HepG2 (cell line): ENCODE measurements around the gene PLAAT1. TPM values are rescaled to one million over a fixed set of nuclear protein-coding genes. Genes with fewer than 3 reads are reported as not detected.

Experiments
- ATAC-seq: fragments of 200-7000 bp; cut with Tn5 transposase; 3 replicates; pipeline ENCODE4 v1.9.1; 2020; ENCODE audit warnings: mild to moderate bottlenecking, moderate library complexity
- BruUV-seq: library from RNA; stranded (reverse); fragments of 400-500 nt; replicated peaks from 2 replicates; lab custom pipeline; 2021; lab: Mats Ljungman, UMichigan
- CTCF ChIA-PET: fragments of 300-600 bp; formaldehyde crosslinking; extraction: SDS; loops from one replicate; lab custom pipeline; 2021; ENCODE audit warnings: low total read pairs, inconsistent platforms, low intra/inter-chr PET ratio; lab: Yijun Ruan, JAX
- POLR2A ChIA-PET: fragments of 350-600 bp; sonication (Branson Sonifier 250); formaldehyde crosslinking; loops from one replicate; lab custom pipeline; 2020; ENCODE audit warnings: antibody characterized with exemption, inconsistent platforms; lab: Yijun Ruan, JAX
- DNase-seq: peaks from one replicate; pipeline ENCODE4 v3.0.0-alpha.2; 2015; ENCODE audit warnings: low spot score
- FAIRE-seq: peaks from 3 replicates; lab custom pipeline; 2011; peaks lifted over from hg19 to GRCh38; lab: Jason Lieb, UNC
- H2AFZ ChIP-seq: one replicate; pipeline ENCODE4 v1.6.1; 2011; ENCODE audit warnings: low read length, inconsistent platforms
- H3K27ac ChIP-seq: fragments of 300-600 bp; 3 replicates; pipeline ENCODE4 v1.8.0; 2011; ENCODE audit warnings: mixed run types, mild to moderate bottlenecking, mixed read lengths, low read length, inconsistent platforms; ENCODE audit not compliant: insufficient read depth; ENCODE audit errors: extremely low read length
- H3K27me3 ChIP-seq, 2 experiments: fragments of 200-600 bp in 1 of 2; 2 replicates in 1 of 2; 3 replicates in 1 of 2; pipeline versions ENCODE4 v1.6.0 to v1.8.0; 2011; ENCODE audit warnings: low read length in 2 of 2, mild to moderate bottlenecking in 2 of 2, moderate library complexity in 2 of 2, inconsistent platforms in 1 of 2; ENCODE audit not compliant: insufficient read depth in 2 of 2, control insufficient read depth in 1 of 2
- H3K36me3 ChIP-seq, 2 experiments: fragments of 200-600 bp in 1 of 2; replicated peaks in 1 of 2; 2 replicates in 1 of 2; 3 replicates in 1 of 2; pipeline versions ENCODE4 v1.5.1 to v1.8.0; 2011; ENCODE audit warnings: low read length in 2 of 2, inconsistent platforms in 1 of 2; ENCODE audit not compliant: insufficient read depth in 2 of 2, control insufficient read depth in 1 of 2
- H3K4me1 ChIP-seq: 2 replicates; pipeline ENCODE4 v1.5.1; 2012; ENCODE audit warnings: low read length, inconsistent platforms; ENCODE audit not compliant: insufficient read depth
- H3K4me2 ChIP-seq: 2 replicates; pipeline ENCODE4 v1.6.0; 2011; ENCODE audit warnings: low read depth, low read length, inconsistent platforms
- H3K4me3 ChIP-seq, 3 experiments: fragments of 200-600 bp in 1 of 3; sonication (generic), shearing (Covaris generic) in 1 of 3; replicated peaks in 1 of 3; 2 replicates each; pipeline ENCODE4 v1.5.1; 2011 to 2016; ENCODE audit warnings: low read length in 3 of 3, inconsistent platforms in 2 of 3, low read depth in 2 of 3, mild to moderate bottlenecking in 2 of 3, control low read depth in 1 of 3, mixed read lengths in 1 of 3; ENCODE audit not compliant: insufficient read depth in 1 of 3
- H3K79me2 ChIP-seq: one replicate; pipeline ENCODE4 v1.6.1; 2011; ENCODE audit warnings: low read length, inconsistent platforms; ENCODE audit not compliant: insufficient read depth
- H3K9ac ChIP-seq: 2 replicates; pipeline ENCODE4 v1.6.0; 2011; ENCODE audit warnings: mild to moderate bottlenecking, low read depth, low read length, inconsistent platforms; ENCODE audit not compliant: insufficient read depth
- H3K9me3 ChIP-seq: 2 replicates; pipeline ENCODE4 v1.5.1; 2012; ENCODE audit warnings: mild to moderate bottlenecking, low read length
- H4K20me1 ChIP-seq: 2 replicates; pipeline ENCODE4 v1.6.0; 2011; ENCODE audit warnings: inconsistent platforms, mild to moderate bottlenecking, low read length, moderate library complexity; ENCODE audit not compliant: insufficient read depth
- AGO1 ChIP-seq: fragments of 200-400 bp; formaldehyde crosslinking; IDR thresholded peaks from 2 replicates; pipeline ENCODE4 v1.6.1; 2017; ENCODE audit warnings: mild to moderate bottlenecking, low read depth, low read length, moderate library complexity; ENCODE audit not compliant: poor library complexity, severe bottlenecking
- DPF2 ChIP-seq: sonication (generic); formaldehyde crosslinking; IDR thresholded peaks from 2 replicates; pipeline ENCODE4 v1.4.0; 2020; ENCODE audit warnings: mild to moderate bottlenecking, low read depth, missing genetic modification reagents, borderline replicate concordance
- FOSL1 ChIP-seq: sonication (generic); formaldehyde crosslinking; IDR thresholded peaks from 2 replicates; pipeline ENCODE4 v1.9.0; 2021; ENCODE audit warnings: missing genetic modification reagents, borderline replicate concordance
- FOXK1 ChIP-seq: sonication (generic); formaldehyde crosslinking; IDR thresholded peaks from 2 replicates; pipeline ENCODE4 v1.4.0; 2020; ENCODE audit warnings: low read depth, missing genetic modification reagents, borderline replicate concordance
- RXRB ChIP-seq: IDR thresholded peaks from 2 replicates; pipeline ENCODE4 v1.6.1; 2016; ENCODE audit warnings: borderline replicate concordance, missing genetic modification reagents, missing compliant biosample characterization
- SMAD3 ChIP-seq: sonication (generic); formaldehyde crosslinking; IDR thresholded peaks from 2 replicates; pipeline ENCODE4 v1.4.0; 2020; ENCODE audit warnings: missing genetic modification reagents
- SOX13 ChIP-seq, 3 experiments: fragments of 450-650 bp in 1 of 3; sonication (generic) in 1 of 3; formaldehyde crosslinking in 1 of 3; IDR thresholded peaks in 2 of 3; conservative IDR thresholded peaks in 1 of 3; 2 replicates each; pipeline versions ENCODE4 v1.5.0 to v1.6.1; 2016 to 2020; ENCODE audit warnings: antibody characterized with exemption in 1 of 3, mild to moderate bottlenecking in 1 of 3, missing compliant biosample characterization in 1 of 3, missing genetic modification reagents in 1 of 3, moderate library complexity in 1 of 3
- TFE3 ChIP-seq: IDR thresholded peaks from 2 replicates; pipeline ENCODE4 v1.6.1; 2016
- ZFP36L2 ChIP-seq: sonication (generic); formaldehyde crosslinking; IDR thresholded peaks from 2 replicates; pipeline ENCODE4 v1.4.0; 2020; ENCODE audit warnings: missing genetic modification reagents
- ZNF512B ChIP-seq: sonication (generic); formaldehyde crosslinking; IDR thresholded peaks from 2 replicates; pipeline ENCODE4 v1.5.1; 2020; ENCODE audit warnings: missing genetic modification reagents, mild to moderate bottlenecking, borderline replicate concordance
- ZNF598 ChIP-seq: sonication (generic); formaldehyde crosslinking; IDR thresholded peaks from 2 replicates; pipeline ENCODE4 v1.5.1; 2020; ENCODE audit warnings: mild to moderate bottlenecking, missing genetic modification reagents, borderline replicate concordance
- ZNF710 ChIP-seq: sonication (generic); formaldehyde crosslinking; IDR thresholded peaks from 2 replicates; pipeline ENCODE4 v1.5.0; 2020; ENCODE audit warnings: mild to moderate bottlenecking, missing genetic modification reagents, borderline replicate concordance
- WGBS: methylation state at CpG from one replicate; pipeline ENCODE4 v1.1.6; 2017; ENCODE audit warnings: low lambda C conversion rate; 5-methylcytosine and 5-hydroxymethylcytosine counted together
- in situ Hi-C: cut with HindIII; loops from 2 replicates; pipeline ENCODE4 v1.10.0; 2017; ENCODE audit warnings: low pct_unique_long_range_greater_than_20kb; ENCODE audit not compliant: extremely low pct_ligation_motif_present
- intact Hi-C: fragments of 100-400 bp; cut with micrococcal nuclease; formaldehyde crosslinking; loops from one replicate; pipeline ENCODE4 v1.10.0; 2022; ENCODE audit not compliant: unreplicated experiment
- polyA plus RNA-seq, 8 experiments: library from polyadenylated mRNA; depleted of rRNA in 3 of 8; stranded (reverse) in 7 of 8; unstranded in 1 of 8; fragments of >200 nt; fragmentation: Illumina TruSeq in 4 of 8; extraction: Trizol in 4 of 8; gene quantifications; 2 replicates each; pipeline versions ENCODE4 v1.2.1 to v1.2.3, GENCODE V29; 2011 to 2016; ENCODE audit warnings: low read depth in 4 of 8, missing spikeins in 1 of 8, mixed read lengths in 1 of 8; ENCODE audit not compliant: insufficient read depth in 1 of 8
- total RNA-seq, 5 experiments: library from RNA; depleted of rRNA; stranded (reverse); fragments of >200 nt; fragmentation: Illumina TruSeq; extraction: Trizol; gene quantifications; 2 replicates each; pipeline ENCODE4 v1.2.3, GENCODE V29; 2016; ENCODE audit warnings: low read depth in 1 of 5

PLAAT1 gene
- total and polyA plus RNA-seq, 2 of the 13 experiments (the other 11 are each of a cell fraction or from before 2014, with no cell fraction given) = not detected

- Histone ChIP-seq H3K27me3 (no peaks in the 10 kb centered on the region), H3K36me3 (no peaks in the 10 kb centered on the region), H3K9me3 (no peaks in the 10 kb centered on the region)
- TF ChIP-seq DPF2 (no peak), FOXK1 (CRISPR knock-in tag) (no peak), AGO1 (no peak), ZFP36L2 (CRISPR knock-in tag) (no peak), SMAD3 (CRISPR knock-in tag) (no peak)
- TF ChIP-seq, all 625 proteins: peak for 0
- ChIA-PET POLR2A (no interaction called here), CTCF (no interaction called here)
- H3K9ac ChIP-seq = no peak overlapping the region
- H3K4me2 ChIP-seq = no peak overlapping the region
- DNase-seq (no peak), FAIRE-seq (no peak), ATAC-seq (no peak)
- no TSS peak for BruUV-seq
- no peaks in the 10 kb centered on the region for H4K20me1 ChIP-seq
- no peak overlapping the region for H2AFZ ChIP-seq
- 3% methylated on average over 4 of the region's 4 CpGs for WGBS
- no peak overlapping the region for H3K27ac ChIP-seq
- in situ Hi-C loops (no loop called here), intact Hi-C loops (no loop called here)
- H3K4me1 ChIP-seq = no peaks in the 10 kb centered on the region
- H3K79me2 ChIP-seq = no peaks in the 10 kb centered on the region
- no peak overlapping the region for H3K4me3 ChIP-seq
Observed at GRCh38 chr3:193236599-193236998, 4.4 kb upstream of the PLAAT1 start.

GRCh38 chr3:193237030-193237429 lies 4.0 kb upstream of the PLAAT1 start:
- Histone ChIP-seq H3K4me3 (no peak overlapping the region), H3K36me3 (no peaks in the 10 kb centered on the region), H3K9ac (no peak overlapping the region), H3K79me2 (no peaks in the 10 kb centered on the region), H3K27me3 (no peaks in the 10 kb centered on the region), H3K9me3 (no peaks in the 10 kb centered on the region), H3K27ac (no peak overlapping the region), H2AFZ (no peak overlapping the region), H4K20me1 (no peaks in the 10 kb centered on the region), H3K4me1 (no peaks in the 10 kb centered on the region), H3K4me2 (no peak overlapping the region)
- no peak for DNase-seq
- in situ Hi-C loops = no loop called here
- no peak for FAIRE-seq
- ATAC-seq = no peak
- ChIA-PET CTCF (no interaction called here), POLR2A (no interaction called here)
- WGBS = 3% methylated on average over 5 of the region's 5 CpGs
- intact Hi-C loops = no loop called here
- no TSS peak for BruUV-seq
- no peak for TF ChIP-seq SOX13 (IDR thresholded peaks at IDR 0.05)
- no peak for TF ChIP-seq SOX13 (CRISPR knock-in tag; conservative IDR thresholded peaks at IDR 0.05 in 1 of 2, IDR thresholded peaks at IDR 0.05 in 1 of 2)
- TF ChIP-seq RXRB = no peak
- TF ChIP-seq ZNF710 (CRISPR knock-in tag) = no peak
- no peak for TF ChIP-seq FOSL1
- no peak for TF ChIP-seq ZNF598
- no peak for TF ChIP-seq ZNF512B (CRISPR knock-in tag)
- TF ChIP-seq TFE3 = no peak
